HG03432 (cell line): Measurements from ENCODE around the gene FICD.
A peak's percentile ranks its signal among the peaks of the same experiment; 100 is the strongest.
"Not testable (repeated sequence)": the region's sequence is repeated elsewhere in the genome, so short reads cannot be mapped to it uniquely, and the experiment has no call there.

ENCODE experiments used
- ATAC-seq: cut with Tn5 transposase; IDR thresholded peaks from one replicate; pipeline ENCODE4 v1.9.1; 2021; ENCODE audit warnings: mild to moderate bottlenecking, moderate library complexity; ENCODE audit not compliant: unreplicated experiment

FICD gene

DNA sequence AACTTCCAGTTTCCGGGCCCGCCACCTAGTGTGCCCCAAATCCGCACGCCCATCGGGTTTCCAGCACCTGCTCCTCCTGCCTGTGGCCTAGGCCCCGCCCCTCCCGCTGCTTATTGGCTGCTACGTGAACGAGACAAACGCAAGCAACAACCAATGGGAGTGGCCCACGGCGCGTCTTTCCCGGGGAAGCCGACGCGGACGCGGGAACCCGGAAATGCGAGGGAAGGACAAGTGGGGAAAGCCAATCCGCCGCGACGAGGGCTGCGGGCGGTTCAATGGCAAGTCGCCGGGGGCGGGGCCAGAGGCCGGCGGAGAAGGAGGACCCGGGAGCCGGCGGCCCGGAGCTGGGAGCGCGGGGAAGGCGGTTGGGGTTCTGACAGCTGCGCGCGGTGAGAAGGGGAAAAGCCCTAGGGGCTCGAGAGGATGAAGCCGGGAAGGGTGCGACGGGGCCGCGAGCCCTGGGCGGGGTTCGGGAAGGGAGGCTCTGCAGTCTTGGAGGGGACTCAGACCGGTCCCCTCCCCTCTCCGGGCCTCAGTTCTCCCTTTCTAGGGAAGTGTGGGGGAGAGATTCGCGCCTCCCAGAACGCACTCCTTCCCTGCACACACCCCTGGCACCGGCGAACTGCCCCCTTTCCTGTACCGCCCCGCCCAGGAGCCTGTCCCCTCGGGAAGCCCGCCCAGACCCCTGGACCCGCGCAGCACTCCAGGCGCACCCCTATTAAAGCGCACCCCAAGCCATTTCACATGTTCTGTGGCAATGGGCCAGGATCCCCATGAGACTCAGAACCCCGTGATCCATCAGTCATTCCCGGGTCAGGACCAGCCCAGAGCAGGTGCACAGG is at the start of gene FICD:
Gene FICD, plus strand, starts transcription at position 305 of the 842 bp plus-strand sequence. CDS start 1,696 bp downstream, outside the sequence.
- peak; percentile 83 for ATAC-seq

- no peak for ATAC-seq
Measured at GRCh38 chr12:108465417-108465816, 49.7 kb upstream of the FICD start.

- no peak for ATAC-seq
Measured at GRCh38 chr12:108468196-108468968, 46.7 kb upstream of the FICD start.

DNA sequence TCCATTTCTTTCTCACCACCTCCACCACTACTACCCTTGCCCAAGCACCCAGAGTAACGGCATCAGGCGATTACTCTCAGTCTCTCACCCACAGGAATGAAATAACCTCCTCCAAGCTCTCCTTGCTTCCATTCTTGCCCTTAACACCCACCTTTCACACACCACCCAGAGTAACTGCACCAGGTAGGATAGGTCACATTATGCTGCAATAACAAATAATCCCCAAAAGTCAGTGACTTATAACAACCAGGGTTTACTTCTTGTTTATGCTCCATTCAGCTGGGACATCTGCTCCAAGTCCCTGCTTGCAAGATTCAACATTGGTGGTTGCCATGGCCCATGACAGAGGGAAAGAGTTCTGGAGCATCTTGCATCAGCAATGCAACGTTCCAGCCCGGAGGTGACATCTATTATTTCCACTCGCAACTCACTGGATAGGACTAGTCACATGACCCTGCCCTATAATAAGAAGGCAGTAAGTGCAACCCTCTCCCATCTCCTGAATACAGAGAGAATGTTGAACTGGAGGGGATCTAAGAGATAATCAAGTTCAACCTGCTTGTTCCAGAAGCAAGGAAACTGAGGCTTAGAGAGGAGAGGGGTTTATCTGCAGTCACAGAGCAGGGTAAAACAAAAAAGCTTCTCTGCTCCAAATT is 41.5 kb upstream of the FICD start:
- ATAC-seq: no peak

DNA sequence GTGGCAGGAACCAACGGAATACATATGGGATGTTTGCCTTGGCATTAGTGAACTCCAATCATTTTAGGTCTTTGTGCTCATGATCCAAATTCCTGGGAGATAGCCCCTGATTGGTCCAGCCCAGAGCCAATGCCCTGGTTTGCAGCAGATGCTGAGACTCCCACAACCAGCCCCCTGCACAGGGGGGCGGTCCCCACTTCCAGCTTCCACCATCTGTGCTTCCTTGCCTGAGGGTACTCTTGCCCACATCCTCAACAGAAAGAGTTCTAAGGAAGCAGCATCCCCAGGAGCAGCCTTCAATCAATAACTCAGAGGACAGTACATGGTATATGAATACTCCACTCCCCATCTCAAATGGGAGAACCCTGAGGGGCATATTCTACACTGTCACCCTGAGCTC is 39.7 kb upstream of the FICD start:
- no peak for ATAC-seq

- no peak for ATAC-seq
Measured at GRCh38 chr12:108477055-108477880, 37.8 kb upstream of the FICD start.

- ATAC-seq: no peak
Measured at GRCh38 chr12:108477881-108478259, 37.2 kb upstream of the FICD start.

DNA sequence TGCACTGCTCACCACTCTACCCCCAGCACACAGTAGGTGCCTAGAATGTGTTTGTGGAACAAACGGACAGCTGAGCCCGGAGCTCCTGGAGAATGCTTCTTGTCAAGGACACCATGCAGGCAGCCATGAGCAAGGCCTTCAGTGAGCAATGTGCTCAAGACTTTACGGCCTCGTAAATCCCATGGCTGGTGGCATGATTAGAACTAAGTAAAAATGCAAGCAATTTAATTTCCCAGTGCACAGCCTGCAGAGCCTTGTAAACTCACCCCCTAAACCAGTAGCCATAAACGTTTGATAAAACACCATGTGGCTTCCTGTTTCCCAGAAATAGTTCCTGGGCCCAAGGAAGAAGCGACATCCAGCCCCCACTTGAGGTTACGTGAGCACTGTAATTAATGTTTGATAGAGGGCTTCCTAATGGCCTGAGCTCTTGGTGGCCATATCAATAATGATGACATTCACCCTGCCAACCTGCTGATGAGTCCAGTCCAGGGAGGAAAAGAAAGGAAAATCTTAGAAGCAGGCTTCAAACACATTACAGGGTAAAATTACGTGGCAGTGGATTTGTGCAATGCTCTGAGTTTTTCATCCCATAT is 36.4 kb upstream of the FICD start:
- no peak for ATAC-seq

DNA sequence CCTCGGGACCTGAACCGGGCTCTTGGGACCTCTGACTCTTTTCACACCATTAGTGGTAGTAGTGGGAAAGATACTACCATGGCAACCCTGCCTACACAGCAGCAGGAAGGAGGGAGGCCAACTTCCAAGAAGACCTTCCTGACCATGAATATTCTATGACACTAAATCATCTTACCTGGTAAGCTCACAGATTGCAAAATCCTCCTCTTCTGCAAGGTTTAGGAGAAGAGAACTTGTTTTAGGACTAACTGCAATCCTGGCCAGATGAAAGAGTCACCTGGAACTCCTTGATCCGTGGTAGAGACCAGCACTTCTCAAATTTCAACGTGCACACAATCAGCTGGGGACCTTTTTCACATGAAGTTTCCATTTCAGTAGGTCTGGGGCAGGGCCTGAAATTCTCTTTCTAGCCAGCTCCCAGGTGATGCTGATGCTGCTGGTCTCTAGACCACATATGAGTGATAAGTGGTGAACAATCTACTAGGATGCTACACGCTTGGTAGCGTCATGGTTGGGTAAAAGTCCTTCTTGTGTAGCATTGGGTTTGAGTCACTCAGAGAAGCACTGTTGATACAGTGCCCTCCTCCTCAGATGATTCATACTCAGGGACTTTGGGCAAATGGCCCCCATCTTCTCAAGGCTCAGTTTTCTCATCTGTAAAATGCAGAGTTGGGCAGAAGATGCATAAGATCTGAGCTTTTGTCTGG is 35.6 kb upstream of the FICD start:
- ATAC-seq: no peak

GRCh38 chr12:108482717-108483212 is 32.3 kb upstream of the FICD start:
- ATAC-seq: no peak

DNA sequence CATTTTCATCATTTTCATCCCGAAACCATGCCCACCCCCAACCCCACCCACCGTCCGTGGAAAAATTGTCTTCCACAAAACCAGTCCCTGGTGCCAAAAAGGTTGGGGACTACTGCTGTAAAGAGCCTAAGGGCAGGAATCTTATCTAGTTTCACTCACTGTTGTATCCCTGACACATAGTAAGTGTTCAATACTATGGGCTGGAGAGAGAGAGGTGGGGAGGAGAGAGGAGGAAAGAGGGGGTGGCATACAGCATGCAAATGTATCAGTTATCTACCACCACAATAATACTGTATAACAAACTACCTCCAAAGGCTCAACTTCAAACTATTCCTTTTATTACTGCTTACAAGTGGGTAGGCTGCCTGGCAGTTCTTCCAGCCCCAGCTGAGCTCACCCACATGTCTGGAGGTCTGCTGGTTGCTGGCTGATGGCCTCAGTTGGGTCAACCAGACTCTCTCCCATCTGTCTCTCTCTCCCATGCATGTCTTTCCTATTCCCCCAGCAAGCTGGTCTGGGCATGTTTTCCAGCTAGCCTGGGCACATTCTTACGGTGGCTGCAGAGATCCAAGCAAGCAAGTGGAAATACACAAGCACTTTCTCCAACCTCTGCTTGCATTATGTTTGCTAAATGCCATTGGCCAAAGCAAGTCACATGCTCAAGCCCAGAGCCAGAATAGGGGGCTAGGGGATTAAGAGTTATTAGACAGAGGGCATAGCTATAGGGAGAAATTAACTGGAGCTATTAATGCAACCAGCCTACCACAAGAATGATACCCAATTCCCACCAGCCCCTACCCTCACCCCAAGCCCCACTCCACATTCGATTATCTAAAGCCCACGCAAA is 31.6 kb upstream of the FICD start:
- ATAC-seq: no peak

DNA sequence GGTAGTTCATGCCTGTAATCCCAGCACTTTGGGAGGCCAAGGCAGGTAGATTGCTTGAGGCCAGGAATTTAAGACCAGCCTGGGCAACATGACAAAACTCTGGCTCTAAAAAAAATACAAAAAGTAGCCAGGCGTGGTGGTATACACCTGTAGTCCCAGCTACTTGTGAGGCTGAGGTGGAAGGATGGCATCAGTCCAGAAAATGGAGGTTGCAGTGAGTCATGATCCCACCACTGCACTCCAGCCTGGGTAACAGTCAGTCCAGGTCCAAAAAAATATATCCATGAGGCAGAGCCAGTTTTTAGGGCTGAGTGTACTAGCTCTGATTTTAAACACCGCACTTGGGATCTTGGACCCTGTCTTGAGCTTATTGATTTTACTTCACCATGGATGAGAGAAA is 30.6 kb upstream of the FICD start:
- no peak for ATAC-seq

DNA sequence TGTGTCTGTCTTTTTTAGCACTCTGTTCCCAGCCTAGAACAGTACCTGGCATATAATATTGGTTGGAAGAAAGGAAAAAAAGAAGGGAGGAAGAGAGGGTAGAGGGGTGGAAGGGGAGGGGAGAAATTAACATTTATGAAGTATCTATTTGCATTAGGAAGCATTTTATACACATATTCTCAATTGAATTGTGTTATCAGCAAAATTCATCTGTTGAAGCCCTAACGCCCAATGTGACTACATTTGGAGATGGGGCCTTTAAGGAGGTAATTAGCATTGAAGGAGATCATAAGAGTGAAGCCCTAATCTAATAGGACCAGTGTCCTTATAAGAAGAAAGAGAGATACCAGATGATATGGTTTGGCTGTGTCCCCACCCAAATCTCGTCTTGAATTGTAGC is 30.2 kb upstream of the FICD start:
- ATAC-seq: no peak

- ATAC-seq: not testable (repeated sequence)
Measured at GRCh38 chr12:108485371-108485770, 29.7 kb upstream of the FICD start.

GRCh38 chr12:108487029-108487428 is 28.0 kb upstream of the FICD start:
- not testable (repeated sequence) for ATAC-seq

- no peak for ATAC-seq
Measured at GRCh38 chr12:108491256-108491655, 23.8 kb upstream of the FICD start.

- ATAC-seq: no peak
Measured at GRCh38 chr12:108495054-108495453, 20.0 kb upstream of the FICD start.

DNA sequence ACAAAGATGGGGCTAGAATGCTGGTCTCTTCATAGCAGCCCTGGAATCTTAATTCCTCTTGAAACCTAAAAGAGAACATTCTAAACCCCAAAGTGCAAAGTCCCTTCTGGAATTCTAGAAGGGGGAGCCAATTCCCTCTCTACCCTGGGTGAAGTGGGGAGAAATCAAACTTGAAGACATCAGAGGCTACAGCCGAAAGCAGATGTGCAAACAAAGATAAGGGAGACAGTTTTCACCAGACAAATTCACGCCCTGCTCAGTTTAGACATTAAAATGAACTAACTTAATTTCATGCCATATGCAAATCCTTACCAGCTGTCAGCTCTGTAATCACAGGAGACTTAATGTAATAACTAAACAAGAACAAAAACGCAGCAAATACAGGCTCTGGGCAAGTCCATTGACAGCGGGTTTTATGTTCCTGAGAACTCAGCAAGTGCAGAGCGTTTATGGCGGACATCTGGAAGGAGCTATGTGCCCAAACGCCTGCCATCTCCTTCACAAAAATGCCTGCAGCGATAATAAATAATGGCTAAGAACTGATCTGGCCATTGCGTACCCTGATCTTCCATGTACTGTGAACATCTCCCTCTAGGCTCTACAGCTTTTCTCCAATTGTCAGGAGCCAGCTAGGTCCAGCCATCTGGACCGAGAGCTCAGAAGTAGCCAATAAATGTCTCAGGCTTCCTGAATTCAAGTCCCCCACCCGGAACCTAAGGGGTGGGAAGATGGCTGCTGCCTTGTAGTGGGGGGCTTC is 19.1 kb upstream of the FICD start:
- ATAC-seq: no peak
